ENCODE results near the gene ZNF787.

DNA sequence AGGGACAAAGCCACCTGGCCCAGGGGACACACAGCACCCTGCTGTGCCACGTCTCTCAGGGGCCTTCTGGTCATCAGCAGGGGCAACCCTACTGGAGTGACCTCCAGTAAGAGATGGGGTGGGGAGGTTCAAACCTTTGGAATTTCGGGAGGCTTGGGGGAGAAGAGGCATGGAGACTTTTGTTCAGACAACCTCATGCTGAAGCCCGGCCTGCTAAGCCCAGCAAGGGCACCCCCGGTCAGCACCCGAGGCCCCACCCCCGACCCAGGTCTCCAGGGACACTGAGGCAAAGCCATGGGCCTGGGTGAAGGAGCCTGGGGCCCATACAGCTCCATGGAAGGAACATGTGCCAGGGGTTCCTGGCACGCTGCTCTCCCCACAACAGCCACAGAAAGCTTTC lies 23.3 kb downstream of the ZNF787 start:
- TF ChIP-seq, protein P1, sequence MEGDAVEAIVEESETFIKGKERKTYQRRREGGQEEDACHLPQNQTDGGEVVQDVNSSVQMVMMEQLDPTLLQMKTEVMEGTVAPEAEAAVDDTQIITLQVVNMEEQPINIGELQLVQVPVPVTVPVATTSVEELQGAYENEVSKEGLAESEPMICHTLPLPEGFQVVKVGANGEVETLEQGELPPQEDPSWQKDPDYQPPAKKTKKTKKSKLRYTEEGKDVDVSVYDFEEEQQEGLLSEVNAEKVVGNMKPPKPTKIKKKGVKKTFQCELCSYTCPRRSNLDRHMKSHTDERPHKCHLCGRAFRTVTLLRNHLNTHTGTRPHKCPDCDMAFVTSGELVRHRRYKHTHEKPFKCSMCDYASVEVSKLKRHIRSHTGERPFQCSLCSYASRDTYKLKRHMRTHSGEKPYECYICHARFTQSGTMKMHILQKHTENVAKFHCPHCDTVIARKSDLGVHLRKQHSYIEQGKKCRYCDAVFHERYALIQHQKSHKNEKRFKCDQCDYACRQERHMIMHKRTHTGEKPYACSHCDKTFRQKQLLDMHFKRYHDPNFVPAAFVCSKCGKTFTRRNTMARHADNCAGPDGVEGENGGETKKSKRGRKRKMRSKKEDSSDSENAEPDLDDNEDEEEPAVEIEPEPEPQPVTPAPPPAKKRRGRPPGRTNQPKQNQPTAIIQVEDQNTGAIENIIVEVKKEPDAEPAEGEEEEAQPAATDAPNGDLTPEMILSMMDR (IDR thresholded peaks at IDR 0.05 in 8 of 11, conservative IDR thresholded peaks at IDR 0.05 in 3 of 11): no peak
- no peak for TF ChIP-seq POLR2AphosphoS5 (IDR thresholded peaks at IDR 0.05)
- TF ChIP-seq POLR2A (IDR thresholded peaks at IDR 0.05): no peak

All from spleen (tissue), 7 donors.